Measurements from ENCODE around the gene GPC4.

Gene GPC4

DNA sequence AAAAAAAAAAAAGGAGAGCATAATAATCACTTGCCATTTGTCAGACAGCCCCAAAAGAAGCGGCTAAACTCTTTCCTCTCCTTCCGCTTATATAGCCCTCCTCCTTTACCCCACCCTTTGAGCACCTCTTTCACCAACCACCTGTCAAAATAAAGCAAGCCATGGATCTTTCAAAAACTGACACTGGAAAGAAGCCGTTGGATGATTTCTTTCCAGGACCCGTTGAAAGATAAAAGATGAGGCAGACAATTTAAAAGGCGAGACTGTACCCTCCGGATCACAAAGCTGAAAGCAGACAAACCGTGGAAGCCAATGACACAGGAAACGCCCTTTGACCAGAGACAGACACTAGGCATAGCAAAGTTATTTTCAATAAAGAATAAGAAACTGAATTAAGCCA lies 22.6 kb downstream of the GPC4 start:
- Mint-ChIP-seq H3K27me3 (peaks cover 5% of the 10 kb centered on the region), H3K9me3 (no peaks in the 10 kb centered on the region), H3K4me1 (ENCODE audit: low read depth) (no peaks in the 10 kb centered on the region), H3K27ac (no peak overlapping the region), H3K36me3 (ENCODE audit: low read depth) (no peaks in the 10 kb centered on the region), H3K4me3 (no peak overlapping the region)

DNA sequence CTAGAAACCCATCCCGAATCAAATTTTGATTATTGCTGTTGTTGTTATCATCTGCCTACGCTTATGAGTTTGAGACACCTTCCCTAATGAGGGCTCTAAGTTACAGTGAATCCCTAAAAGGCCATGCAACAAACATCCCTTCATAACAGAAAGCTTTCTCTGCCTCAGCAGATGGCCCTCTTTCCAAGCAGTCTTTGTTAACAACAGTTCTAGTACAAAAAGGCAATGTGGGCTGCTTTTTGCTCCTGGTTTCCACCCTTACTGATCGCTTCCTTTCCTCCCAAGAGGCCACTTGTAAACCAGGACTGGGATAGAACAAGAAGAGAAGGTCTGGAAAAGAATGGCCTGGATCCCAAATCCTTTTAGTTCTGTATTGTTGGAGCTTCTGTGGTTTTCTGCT lies 24.2 kb downstream of the GPC4 start:
- no peak overlapping the region for H3K27ac Mint-ChIP-seq
- no peaks in the 10 kb centered on the region for H3K36me3 Mint-ChIP-seq (ENCODE audit: low read depth)
- H3K9me3 Mint-ChIP-seq = no peaks in the 10 kb centered on the region
- peaks cover 5% of the 10 kb centered on the region for H3K27me3 Mint-ChIP-seq
- no peaks in the 10 kb centered on the region for H3K4me1 Mint-ChIP-seq (ENCODE audit: low read depth)
- no peak overlapping the region for H3K4me3 Mint-ChIP-seq

DNA sequence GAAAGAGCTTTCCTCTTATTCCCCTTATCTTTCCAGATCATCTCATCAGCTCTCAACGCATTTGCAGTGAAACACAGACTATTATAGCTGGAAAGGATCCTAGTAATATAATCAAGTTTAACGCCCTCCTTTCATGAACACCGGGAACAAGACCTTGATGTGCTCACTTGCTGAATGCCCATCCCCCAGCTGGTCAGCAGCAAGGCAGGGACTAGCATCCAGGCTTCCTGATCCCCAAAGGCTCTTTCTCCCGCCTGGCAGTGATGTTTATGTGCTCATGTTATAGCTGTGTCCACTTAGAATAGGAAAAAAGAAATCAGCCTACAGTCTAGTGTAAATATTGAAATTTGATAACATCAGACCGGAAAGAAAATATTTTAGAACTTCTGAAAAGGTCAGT lies 24.6 kb downstream of the GPC4 start:
- Mint-ChIP-seq H3K27me3 (peaks cover 5% of the 10 kb centered on the region), H3K36me3 (ENCODE audit: low read depth) (no peaks in the 10 kb centered on the region), H3K27ac (no peak overlapping the region), H3K9me3 (no peaks in the 10 kb centered on the region), H3K4me1 (ENCODE audit: low read depth) (no peaks in the 10 kb centered on the region), H3K4me3 (no peak overlapping the region)

GRCh38 chrX:133389975-133390374 lies 25.3 kb downstream of the GPC4 start:
- Mint-ChIP-seq H3K9me3 (no peaks in the 10 kb centered on the region), H3K27ac (no peak overlapping the region), H3K36me3 (ENCODE audit: low read depth) (no peaks in the 10 kb centered on the region), H3K4me1 (ENCODE audit: low read depth) (no peaks in the 10 kb centered on the region), H3K4me3 (no peak overlapping the region), H3K27me3 (peaks cover 5% of the 10 kb centered on the region)

GRCh38 chrX:133384454-133384853 lies 30.8 kb downstream of the GPC4 start:
- Mint-ChIP-seq H3K27ac (no peak overlapping the region), H3K36me3 (ENCODE audit: low read depth) (no peaks in the 10 kb centered on the region), H3K9me3 (no peaks in the 10 kb centered on the region), H3K27me3 (peaks cover 4% of the 10 kb centered on the region), H3K4me3 (no peak overlapping the region), H3K4me1 (ENCODE audit: low read depth) (no peaks in the 10 kb centered on the region)

DNA sequence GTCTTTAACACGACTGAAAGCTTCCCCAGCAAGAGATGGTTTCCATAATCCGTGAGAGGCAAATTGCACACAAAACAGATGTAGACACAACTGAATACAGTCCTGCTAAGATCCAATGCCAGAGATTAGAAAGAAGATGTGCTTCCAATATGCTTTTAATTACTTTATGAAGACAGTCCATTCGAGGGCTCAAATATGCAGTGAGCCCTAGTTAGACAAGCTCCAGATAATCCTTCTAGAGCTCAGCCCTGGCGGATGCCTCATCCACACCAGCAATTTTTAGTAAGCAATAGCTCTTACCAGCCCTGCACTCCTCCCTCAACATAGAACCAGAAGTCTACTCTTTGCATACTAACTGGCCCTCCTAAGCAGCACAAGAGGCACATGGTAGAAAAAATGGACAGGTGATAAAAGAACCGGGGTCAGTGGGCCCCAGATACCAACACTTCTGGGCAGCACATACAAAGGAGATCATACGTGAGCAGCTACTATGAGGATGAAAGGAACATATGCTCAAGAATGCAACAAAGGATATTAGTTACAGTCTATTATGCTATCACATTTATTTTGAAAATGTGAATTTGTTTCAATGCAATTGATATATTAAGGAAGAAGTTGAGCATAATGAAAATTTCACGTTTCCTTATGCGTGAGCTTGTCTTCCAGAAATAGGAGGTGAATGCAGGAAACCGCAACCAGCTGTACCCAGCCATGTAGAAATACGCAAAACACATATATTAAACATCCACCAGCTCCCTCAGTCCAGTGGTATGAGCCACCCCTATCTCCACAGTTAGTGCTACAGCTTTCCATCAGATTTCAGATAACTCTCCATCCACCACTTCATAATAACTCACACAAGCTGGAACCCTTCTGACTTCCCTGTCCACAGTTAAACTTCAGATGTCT lies 34.3 kb downstream of the GPC4 start:
- no peaks in the 10 kb centered on the region for H3K36me3 Mint-ChIP-seq (ENCODE audit: low read depth)
- no peaks in the 10 kb centered on the region for H3K27me3 Mint-ChIP-seq
- H3K4me1 Mint-ChIP-seq (ENCODE audit: low read depth) = no peaks in the 10 kb centered on the region
- no peak overlapping the region for H3K4me3 Mint-ChIP-seq
- no peaks in the 10 kb centered on the region for H3K9me3 Mint-ChIP-seq
- no peak overlapping the region for H3K27ac Mint-ChIP-seq

- Mint-ChIP-seq H3K4me3 (no peak overlapping the region), H3K27me3 (no peaks in the 10 kb centered on the region), H3K4me1 (ENCODE audit: low read depth) (no peaks in the 10 kb centered on the region), H3K36me3 (ENCODE audit: low read depth) (no peaks in the 10 kb centered on the region), H3K9me3 (no peaks in the 10 kb centered on the region), H3K27ac (no peak overlapping the region)
Measured at GRCh38 chrX:133376422-133376821, 38.9 kb downstream of the GPC4 start.

GRCh38 chrX:133375615-133376340 lies 39.5 kb downstream of the GPC4 start:
- Mint-ChIP-seq H3K27me3 (no peaks in the 10 kb centered on the region), H3K9me3 (no peaks in the 10 kb centered on the region), H3K4me3 (no peak overlapping the region), H3K4me1 (ENCODE audit: low read depth) (no peaks in the 10 kb centered on the region), H3K36me3 (ENCODE audit: low read depth) (no peaks in the 10 kb centered on the region), H3K27ac (no peak overlapping the region)

DNA sequence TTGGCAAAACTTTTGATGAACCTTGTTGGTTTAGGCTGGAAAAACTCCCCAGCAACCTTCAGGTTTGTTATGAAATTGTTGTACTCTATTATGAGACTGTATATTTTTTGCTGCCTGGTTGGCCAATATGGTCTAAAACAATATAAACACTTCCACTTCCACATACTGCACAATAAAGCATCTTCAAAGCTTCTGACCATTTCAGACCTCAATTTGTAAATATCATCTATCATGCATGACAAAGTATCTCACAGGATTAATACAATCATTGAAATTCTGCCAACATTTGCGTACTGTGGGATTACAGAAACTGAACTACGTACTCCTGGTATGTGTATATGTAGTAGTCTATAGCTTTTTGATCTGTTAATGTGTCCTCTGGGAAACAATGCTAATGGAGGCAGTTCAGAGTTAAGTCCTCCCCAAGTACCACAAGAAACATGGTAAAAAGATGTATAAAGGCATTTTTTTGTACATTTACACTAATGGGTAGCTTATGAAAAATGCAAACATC lies 40.4 kb downstream of the GPC4 start:
- Mint-ChIP-seq H3K27me3 (no peaks in the 10 kb centered on the region), H3K4me3 (no peak overlapping the region), H3K27ac (no peak overlapping the region), H3K4me1 (ENCODE audit: low read depth) (no peaks in the 10 kb centered on the region), H3K9me3 (no peaks in the 10 kb centered on the region), H3K36me3 (ENCODE audit: low read depth) (no peaks in the 10 kb centered on the region)

DNA sequence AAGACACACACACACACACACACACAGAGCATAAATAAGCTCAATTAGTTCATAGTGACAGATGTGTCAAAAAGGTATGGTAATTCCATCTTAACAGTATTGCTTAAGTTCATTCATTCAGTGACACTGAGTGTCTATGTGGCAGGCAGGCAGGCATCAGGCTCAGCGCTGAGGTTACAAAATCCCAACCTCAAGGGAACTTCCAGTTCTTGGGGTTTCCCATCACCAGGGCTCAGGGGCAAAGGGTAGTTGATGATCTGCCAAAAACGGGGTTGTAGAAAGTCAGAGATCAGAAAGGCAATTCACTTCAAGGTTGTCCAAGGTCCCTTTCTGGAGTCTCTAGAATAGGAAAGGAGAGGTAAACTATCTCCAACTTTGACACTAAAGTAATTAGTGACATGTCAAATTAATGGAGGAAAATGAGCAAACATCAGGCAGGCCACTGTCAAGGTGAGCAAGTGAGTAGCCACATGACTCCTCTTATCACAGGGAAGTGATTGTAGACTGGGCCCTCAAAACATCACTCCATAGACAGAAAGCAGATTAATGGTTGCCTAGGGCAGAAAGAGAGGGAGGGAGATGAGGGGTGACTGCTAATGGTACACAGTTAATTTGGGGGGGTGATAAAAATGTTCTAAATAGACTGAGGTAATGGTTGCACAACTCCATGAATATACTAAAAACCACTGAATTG lies 41.8 kb downstream of the GPC4 start:
- Mint-ChIP-seq H3K27ac (no peak overlapping the region), H3K4me1 (ENCODE audit: low read depth) (no peaks in the 10 kb centered on the region), H3K4me3 (no peak overlapping the region), H3K9me3 (no peaks in the 10 kb centered on the region), H3K27me3 (no peaks in the 10 kb centered on the region), H3K36me3 (ENCODE audit: low read depth) (no peaks in the 10 kb centered on the region)

DNA sequence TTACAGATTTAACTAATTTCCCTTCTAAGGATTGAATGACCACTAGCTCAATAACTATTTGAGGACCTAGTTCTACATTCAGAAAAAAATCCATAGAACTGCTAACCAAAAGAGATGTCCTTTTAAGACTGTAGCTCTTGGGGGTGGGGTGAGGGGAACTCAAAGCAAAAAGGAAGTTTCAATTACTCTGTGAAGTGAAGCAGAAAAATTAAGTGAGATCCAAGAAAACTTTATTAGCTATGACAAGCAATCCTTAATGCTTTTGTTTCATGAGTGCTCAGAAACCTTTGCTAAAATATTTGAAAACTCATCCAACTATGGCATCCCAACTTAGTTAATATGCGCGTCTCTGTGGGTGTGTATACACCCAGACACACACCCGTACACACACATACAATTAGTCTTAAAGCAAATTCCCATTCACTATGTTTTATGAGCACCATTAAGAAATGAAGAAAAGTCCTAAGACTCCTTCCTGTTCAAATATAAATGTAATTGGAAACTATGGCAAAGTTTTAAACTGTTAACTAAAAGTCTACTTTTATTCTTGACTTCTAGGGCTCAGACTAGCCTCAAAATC lies 44.5 kb downstream of the GPC4 start:
- Mint-ChIP-seq H3K36me3 (ENCODE audit: low read depth) (no peaks in the 10 kb centered on the region), H3K27ac (no peak overlapping the region), H3K4me3 (no peak overlapping the region), H3K27me3 (no peaks in the 10 kb centered on the region), H3K9me3 (no peaks in the 10 kb centered on the region), H3K4me1 (ENCODE audit: low read depth) (no peaks in the 10 kb centered on the region)

GRCh38 chrX:133369065-133369464 lies 46.2 kb downstream of the GPC4 start:
- H3K27ac Mint-ChIP-seq = no peak overlapping the region
- H3K4me3 Mint-ChIP-seq = no peak overlapping the region
- no peaks in the 10 kb centered on the region for H3K9me3 Mint-ChIP-seq
- H3K27me3 Mint-ChIP-seq = no peaks in the 10 kb centered on the region
- peaks cover 4% of the 10 kb centered on the region for H3K4me1 Mint-ChIP-seq (ENCODE audit: low read depth)
- no peaks in the 10 kb centered on the region for H3K36me3 Mint-ChIP-seq (ENCODE audit: low read depth)

DNA sequence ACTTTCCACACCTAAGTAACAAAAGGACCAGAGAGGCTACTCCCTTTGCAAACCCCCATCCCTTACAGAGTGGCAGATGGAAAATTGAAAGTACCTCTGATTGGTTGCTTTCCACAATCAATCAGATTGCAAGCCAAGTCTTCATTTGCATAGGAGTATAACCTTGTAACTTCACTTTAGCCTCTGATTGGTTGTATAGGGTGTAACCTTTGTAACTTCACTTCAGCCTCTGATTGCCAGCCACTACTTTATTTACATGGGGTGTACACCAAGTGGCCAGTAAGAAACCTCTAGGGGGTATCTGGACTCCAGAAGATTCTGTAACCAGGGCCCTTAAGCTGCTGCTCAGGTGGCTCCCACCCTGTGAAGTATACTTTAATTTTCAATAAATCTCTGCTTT lies 48.6 kb downstream of the GPC4 start:
- H3K4me1 Mint-ChIP-seq (ENCODE audit: low read depth) = peaks cover 4% of the 10 kb centered on the region
- H3K27ac Mint-ChIP-seq = no peak overlapping the region
- no peak overlapping the region for H3K4me3 Mint-ChIP-seq
- H3K27me3 Mint-ChIP-seq = no peaks in the 10 kb centered on the region
- no peaks in the 10 kb centered on the region for H3K36me3 Mint-ChIP-seq (ENCODE audit: low read depth)
- no peaks in the 10 kb centered on the region for H3K9me3 Mint-ChIP-seq

- Mint-ChIP-seq H3K4me3 (no peak overlapping the region), H3K27ac (no peak overlapping the region), H3K9me3 (no peaks in the 10 kb centered on the region), H3K36me3 (ENCODE audit: low read depth) (no peaks in the 10 kb centered on the region), H3K27me3 (no peaks in the 10 kb centered on the region), H3K4me1 (ENCODE audit: low read depth) (peaks cover 4% of the 10 kb centered on the region)
Measured at GRCh38 chrX:133365871-133366611, 49.2 kb downstream of the GPC4 start.
